ENCODE data around the gene PITX2.

Gene PITX2

GRCh38 chr4:110602061-110602460 lies 20.8 kb downstream of the PITX2 start:
- Histone ChIP-seq H3K4me3 (ENCODE audit: low read depth, low read length) (no peak overlapping the region), H3K4me1 (ENCODE audit: control insufficient read depth, insufficient read depth, low read length) (no peaks in the 10 kb centered on the region), H3K27ac (ENCODE audit: extremely low read depth, low read depth, low read length) (no peak overlapping the region), H3K9me3 (ENCODE audit: control insufficient read depth, insufficient read depth, low read depth, low read length) (no peaks in the 10 kb centered on the region), H3K36me3 (ENCODE audit: control insufficient read depth in 2 of 2, insufficient read depth in 1 of 2, low read length in 2 of 2) (no peaks in the 10 kb centered on the region)
- CTCF ChIA-PET = no interaction called here
- POLR2A ChIA-PET = no interaction called here
- TF ChIP-seq ZNF37A (tag by site-specific recombination; IDR thresholded peaks at IDR 0.05) = no peak
- no peak for TF ChIP-seq ZNF747 (tag by site-specific recombination; IDR thresholded peaks at IDR 0.05)
- TF ChIP-seq ZXDB (tag by site-specific recombination; IDR thresholded peaks at IDR 0.05) = no peak
- no peak for TF ChIP-seq ZNF280C (tag by site-specific recombination; IDR thresholded peaks at IDR 0.05)
- TF ChIP-seq HIC1 (tag by site-specific recombination; IDR thresholded peaks at IDR 0.05) = no peak
- no peak for TF ChIP-seq ZNF521 (tag by site-specific recombination; IDR thresholded peaks at IDR 0.05)
- TF ChIP-seq ZNF16 (tag by site-specific recombination; IDR thresholded peaks at IDR 0.05; ENCODE audit: low read depth) = no peak
- TF ChIP-seq ZNF19 (tag by site-specific recombination; IDR thresholded peaks at IDR 0.05; ENCODE audit: low read depth) = no peak
- no peak for TF ChIP-seq ZNF585B (tag by site-specific recombination; IDR thresholded peaks at IDR 0.05)
- TF ChIP-seq BCL11A (tag by site-specific recombination; IDR thresholded peaks at IDR 0.05; ENCODE audit: low read depth) = no peak

- no peak for TF ChIP-seq KLF9 (tag by site-specific recombination; IDR thresholded peaks at IDR 0.05; ENCODE audit: low read depth)
- TF ChIP-seq SCRT1 (tag by site-specific recombination; IDR thresholded peaks at IDR 0.05; ENCODE audit: borderline replicate concordance) = no peak
- TF ChIP-seq ZNF140 (tag by site-specific recombination; IDR thresholded peaks at IDR 0.05) = no peak
- TF ChIP-seq ZSCAN5A (tag by site-specific recombination; IDR thresholded peaks at IDR 0.05) = no peak
- TF ChIP-seq ZSCAN18 (tag by site-specific recombination; IDR thresholded peaks at IDR 0.05) = no peak
- TF ChIP-seq TRIM28 (IDR thresholded peaks at IDR 0.05; ENCODE audit: borderline replicate concordance, low read length) = no peak
- Histone ChIP-seq H3K4me3 (ENCODE audit: low read depth, low read length) (no peak overlapping the region), H3K27ac (ENCODE audit: extremely low read depth, low read depth, low read length) (no peak overlapping the region), H3K4me1 (ENCODE audit: control insufficient read depth, insufficient read depth, low read length) (no peaks in the 10 kb centered on the region), H3K9me3 (ENCODE audit: control insufficient read depth, insufficient read depth, low read depth, low read length) (no peaks in the 10 kb centered on the region), H3K36me3 (ENCODE audit: control insufficient read depth in 2 of 2, insufficient read depth in 1 of 2, low read length in 2 of 2) (no peaks in the 10 kb centered on the region)
- POLR2A ChIA-PET = no interaction called here
- CTCF ChIA-PET = interaction anchor here (0.6 kb wide), 1 partner anchor 78 kb away, joined by 3 read pairs; no protein-coding TSS in a partner anchor
These were observed 25.3 kb downstream of the PITX2 start for GRCh38 chr4:110597582-110597981.
